Keratinocyte (primary cell): ENCODE measurements around the gene ACTN1. TPM values are rescaled to one million over a fixed set of nuclear protein-coding genes. Genes with fewer than 3 reads are reported as not detected.

ENCODE experiments used
- DNase-seq: peaks from one replicate; pipeline ENCODE4 v3.0.0-alpha.2; 2011; ENCODE audit warnings: low read depth, missing footprints, low spot score
- FAIRE-seq: peaks from 2 replicates; lab custom pipeline; 2011; peaks lifted over from hg19 to GRCh38; lab: Jason Lieb, UNC
- H2AFZ ChIP-seq: 2 replicates; pipeline ENCODE4 v1.6.0; 2012; ENCODE audit warnings: low read length, control low read depth, inconsistent platforms; ENCODE audit not compliant: control insufficient read depth
- H3K27ac ChIP-seq: 2 replicates; pipeline ENCODE4 v1.5.1; 2011; ENCODE audit warnings: low read length; ENCODE audit not compliant: control insufficient read depth, insufficient read depth
- H3K27me3 ChIP-seq: 3 replicates; pipeline ENCODE4 v1.6.0; 2011; ENCODE audit warnings: low read length; ENCODE audit not compliant: control insufficient read depth, insufficient read depth; ENCODE audit errors: extremely low read depth
- H3K36me3 ChIP-seq, 2 experiments: 2 replicates in 1 of 2; 3 replicates in 1 of 2; pipeline ENCODE4 v1.5.1; 2011; ENCODE audit warnings: low read length in 2 of 2, mild to moderate bottlenecking in 1 of 2; ENCODE audit not compliant: control insufficient read depth in 2 of 2, insufficient read depth in 2 of 2; ENCODE audit errors: extremely low read depth in 1 of 2
- H3K4me1 ChIP-seq: 3 replicates; pipeline ENCODE4 v1.5.1; 2011; ENCODE audit warnings: low read length; ENCODE audit not compliant: control insufficient read depth, insufficient read depth; ENCODE audit errors: extremely low read depth
- H3K4me2 ChIP-seq: 3 replicates; pipeline ENCODE4 v1.6.0; 2011; ENCODE audit warnings: low read depth, low read length; ENCODE audit not compliant: control insufficient read depth, insufficient read depth; ENCODE audit errors: extremely low read depth
- H3K4me3 ChIP-seq, 3 experiments: fragments of 200-600 bp in 1 of 3; sonication (generic) in 1 of 3; 2 replicates in 2 of 3; 3 replicates in 1 of 3; pipeline ENCODE4 v1.5.1; 2011 to 2016; ENCODE audit warnings: low read length in 3 of 3, mild to moderate bottlenecking in 3 of 3, control low read depth in 2 of 3, inconsistent platforms in 1 of 3, low read depth in 1 of 3, mixed read lengths in 1 of 3, mixed run types in 1 of 3, moderate library complexity in 1 of 3; ENCODE audit not compliant: control insufficient read depth in 2 of 3, insufficient read depth in 2 of 3; ENCODE audit errors: extremely low read depth in 1 of 3
- H3K79me2 ChIP-seq: 2 replicates; pipeline ENCODE4 v1.6.0; 2012; ENCODE audit warnings: low read length; ENCODE audit not compliant: control insufficient read depth, insufficient read depth
- H3K9ac ChIP-seq: 3 replicates; pipeline ENCODE4 v1.6.0; 2011; ENCODE audit warnings: low read length; ENCODE audit not compliant: control insufficient read depth, insufficient read depth; ENCODE audit errors: extremely low read depth
- H3K9me1 ChIP-seq: 3 replicates; pipeline ENCODE4 v1.6.0; 2011; ENCODE audit warnings: low read length; ENCODE audit not compliant: control insufficient read depth, insufficient read depth; ENCODE audit errors: extremely low read depth
- H3K9me3 ChIP-seq: 2 replicates; pipeline ENCODE4 v1.5.1; 2012; ENCODE audit warnings: low read depth, low read length; ENCODE audit not compliant: control insufficient read depth
- H4K20me1 ChIP-seq: 3 replicates; pipeline ENCODE4 v1.6.0; 2011; ENCODE audit warnings: low read length; ENCODE audit not compliant: control insufficient read depth, insufficient read depth; ENCODE audit errors: extremely low read depth
- EZH2 ChIP-seq: IDR thresholded peaks from one replicate; pipeline ENCODE4 v1.6.1; 2012; ENCODE audit warnings: inconsistent platforms, mild to moderate bottlenecking, low read length, moderate library complexity
- dilution Hi-C: fragments of 300-500 bp; cut with MboI; formaldehyde crosslinking; loops from one replicate; pipeline ENCODE4 v1.7.0; 2020; ENCODE audit warnings: low sequenced_read_pairs; ENCODE audit not compliant: extremely low pct_ligation_motif_present
- polyA plus RNA-seq, 5 experiments: library from polyadenylated mRNA; depleted of rRNA in 3 of 5; stranded (reverse) in 3 of 5; stranded (forward) in 1 of 5; unstranded in 1 of 5; fragments of >200 nt; gene quantifications; 1 replicate in 1 of 5; 2 replicates in 3 of 5; 3 replicates in 1 of 5; pipeline versions ENCODE4 v1.2.1 to v1.2.3, GENCODE V29; 2011 to 2012; ENCODE audit warnings: missing spikeins in 2 of 5, low read depth in 1 of 5, low replicate concordance in 1 of 5
- TF ChIP-seq, protein P1 (sequence below), 3 experiments: IDR thresholded peaks in 1 of 3; conservative IDR thresholded peaks in 1 of 3; optimal IDR thresholded peaks in 1 of 3; 2 replicates in 2 of 3; 3 replicates in 1 of 3; pipeline versions ENCODE3 to v1.5.1; 2011; ENCODE audit warnings: low read length in 3 of 3, mild to moderate bottlenecking in 3 of 3, moderate library complexity in 2 of 3, control low read depth in 1 of 3, inconsistent platforms in 1 of 3; ENCODE audit not compliant: insufficient read depth in 2 of 3; ENCODE audit errors: extremely low read depth in 1 of 3

Gene ACTN1
- polyA plus RNA-seq, 1 donor (not counting 4 experiments of a cell fraction or from before 2014, with no cell fraction given): 558 TPM

- dilution Hi-C loops: no loop called here
- Histone ChIP-seq H3K9me3 (peaks cover 2% of the 10 kb centered on the region), H3K9me1 (no peaks in the 10 kb centered on the region), H3K4me2 (no peak overlapping the region), H2AFZ (no peak overlapping the region), H3K27ac (no peak overlapping the region), H3K9ac (no peak overlapping the region), H3K36me3 (no peaks in the 10 kb centered on the region), H3K27me3 (no peaks in the 10 kb centered on the region), H3K4me1 (no peaks in the 10 kb centered on the region), H4K20me1 (peaks cover 3% of the 10 kb centered on the region), H3K79me2 (no peaks in the 10 kb centered on the region), H3K4me3 (no peak overlapping the region)
- no peak for FAIRE-seq
- no peak for TF ChIP-seq EZH2
- TF ChIP-seq, protein P1, sequence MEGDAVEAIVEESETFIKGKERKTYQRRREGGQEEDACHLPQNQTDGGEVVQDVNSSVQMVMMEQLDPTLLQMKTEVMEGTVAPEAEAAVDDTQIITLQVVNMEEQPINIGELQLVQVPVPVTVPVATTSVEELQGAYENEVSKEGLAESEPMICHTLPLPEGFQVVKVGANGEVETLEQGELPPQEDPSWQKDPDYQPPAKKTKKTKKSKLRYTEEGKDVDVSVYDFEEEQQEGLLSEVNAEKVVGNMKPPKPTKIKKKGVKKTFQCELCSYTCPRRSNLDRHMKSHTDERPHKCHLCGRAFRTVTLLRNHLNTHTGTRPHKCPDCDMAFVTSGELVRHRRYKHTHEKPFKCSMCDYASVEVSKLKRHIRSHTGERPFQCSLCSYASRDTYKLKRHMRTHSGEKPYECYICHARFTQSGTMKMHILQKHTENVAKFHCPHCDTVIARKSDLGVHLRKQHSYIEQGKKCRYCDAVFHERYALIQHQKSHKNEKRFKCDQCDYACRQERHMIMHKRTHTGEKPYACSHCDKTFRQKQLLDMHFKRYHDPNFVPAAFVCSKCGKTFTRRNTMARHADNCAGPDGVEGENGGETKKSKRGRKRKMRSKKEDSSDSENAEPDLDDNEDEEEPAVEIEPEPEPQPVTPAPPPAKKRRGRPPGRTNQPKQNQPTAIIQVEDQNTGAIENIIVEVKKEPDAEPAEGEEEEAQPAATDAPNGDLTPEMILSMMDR (optimal IDR thresholded peaks at IDR 0.05 in 1 of 3, IDR thresholded peaks at IDR 0.05 in 1 of 3, conservative IDR thresholded peaks at IDR 0.05 in 1 of 3; ENCODE audit: extremely low read depth in 1 of 3, insufficient read depth in 2 of 3, low read length in 3 of 3): no peak
- no peak for DNase-seq
These were observed 113.6 kb downstream of the ACTN1 start for GRCh38 chr14:68865542-68865941.

DNA sequence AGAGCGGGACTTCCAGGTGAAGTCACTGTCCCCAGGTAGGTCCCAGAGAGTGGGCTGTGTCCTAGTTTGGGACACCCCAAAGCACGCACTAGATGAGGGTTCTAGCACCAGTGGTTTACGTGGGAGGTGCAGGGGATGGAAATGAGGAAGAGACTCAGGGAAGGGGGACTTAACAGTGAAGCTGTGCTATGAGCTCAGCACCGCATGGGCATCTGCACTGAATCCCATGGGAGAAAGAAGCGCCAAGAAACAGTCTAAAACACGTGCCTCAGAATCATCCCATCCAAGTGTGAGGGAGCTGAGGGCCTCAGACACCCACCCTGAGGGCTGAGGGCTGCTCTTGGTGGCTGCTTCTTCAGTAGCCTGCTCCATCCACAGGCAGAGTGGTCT is 114.7 kb downstream of the ACTN1 start:
- Histone ChIP-seq H3K27ac (no peak overlapping the region), H2AFZ (no peak overlapping the region), H3K4me1 (no peaks in the 10 kb centered on the region), H3K4me3 (no peak overlapping the region), H4K20me1 (no peaks in the 10 kb centered on the region), H3K9me3 (peaks cover 2% of the 10 kb centered on the region), H3K4me2 (no peak overlapping the region), H3K79me2 (no peaks in the 10 kb centered on the region), H3K9ac (no peak overlapping the region), H3K9me1 (no peaks in the 10 kb centered on the region), H3K27me3 (no peaks in the 10 kb centered on the region), H3K36me3 (no peaks in the 10 kb centered on the region)
- dilution Hi-C loops: no loop called here
- TF ChIP-seq, protein P1 (optimal IDR thresholded peaks at IDR 0.05 in 1 of 3, IDR thresholded peaks at IDR 0.05 in 1 of 3, conservative IDR thresholded peaks at IDR 0.05 in 1 of 3; ENCODE audit: extremely low read depth in 1 of 3, insufficient read depth in 2 of 3, low read length in 3 of 3): no peak
- TF ChIP-seq EZH2: no peak
- FAIRE-seq (no peak), DNase-seq (no peak)
